Gastrocnemius medialis (tissue), 4 donors: ENCODE measurements around the gene ZNF92.
"Not testable (repeated sequence)": the region's sequence is repeated elsewhere in the genome, so short reads cannot be mapped to it uniquely, and the experiment has no call there.

Experiments used
- CTCF ChIP-seq, 5 experiments: fragments of 450-650 bp in 3 of 5; fragments of 200-600 bp in 2 of 5; sonication (generic) in 2 of 5; IDR thresholded peaks in 4 of 5; conservative IDR thresholded peaks in 1 of 5; 1 replicate in 4 of 5; 2 replicates in 1 of 5; pipeline ENCODE4 v1.5.1; 2016 to 2019; ENCODE audit warnings: antibody characterized with exemption in 5 of 5, mild to moderate bottlenecking in 3 of 5, moderate library complexity in 3 of 5
- POLR2A ChIP-seq, 2 donors: fragments of 450-650 bp; IDR thresholded peaks; one replicate each; pipeline ENCODE4 v1.6.1; 2017; ENCODE audit warnings: antibody characterized with exemption in 2 of 2, mild to moderate bottlenecking in 2 of 2, moderate library complexity in 2 of 2

GRCh38 chr7:65447041-65447440 is 73.4 kb downstream of the ZNF92 start:
- not testable (repeated sequence) for TF ChIP-seq CTCF (IDR thresholded peaks at IDR 0.05 in 4 of 5, conservative IDR thresholded peaks at IDR 0.05 in 1 of 5); POLR2A (IDR thresholded peaks at IDR 0.05)
